Activated gamma-delta T cell treated with anti-CD3 and anti-CD28 coated beads, Interleukin-2, amount 50 U/mL, for 16 hours (primary cell): ENCODE results near the gene TCTN1.
"Not testable (repeated sequence)": the region's sequence is repeated elsewhere in the genome, so short reads cannot be mapped to it uniquely, and the experiment has no call there.

Experiments used
- DNase-seq: peaks from one replicate; pipeline ENCODE4 v3.0.0-alpha.2; 2020; ENCODE audit warnings: low read depth

TCTN1 gene

GRCh38 chr12:110613771-110614684 lies at the start of gene TCTN1:
Gene TCTN1 (plus strand): TSS chr12:110614129. CDS start chr12:110614183, 54 bp downstream.
- peak; percentile 93 for DNase-seq

- no peak for DNase-seq
Measured at GRCh38 chr12:110564471-110564991, 49.4 kb upstream of the TCTN1 start.

GRCh38 chr12:110565894-110566871 lies 47.7 kb upstream of the TCTN1 start:
- DNase-seq = no peak

DNA sequence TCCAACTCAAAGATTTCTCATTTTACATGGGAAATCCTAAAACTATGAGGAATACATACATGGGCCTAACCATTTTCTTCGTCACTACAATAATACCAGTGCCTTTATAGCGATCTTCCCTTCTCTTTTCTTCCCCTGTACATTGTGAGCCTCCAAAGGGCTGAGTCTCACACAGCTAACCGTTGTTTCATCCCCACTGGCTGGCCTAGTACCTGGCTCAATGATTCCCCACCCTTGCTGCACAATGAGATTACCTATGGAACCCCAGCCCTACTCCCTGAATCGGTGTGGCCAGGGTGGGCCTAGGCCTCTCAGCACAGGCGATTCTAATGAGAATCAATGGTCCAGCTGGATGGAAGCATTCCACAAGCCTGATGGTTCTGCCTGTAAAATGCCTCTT lies 46.9 kb upstream of the TCTN1 start:
- DNase-seq = no peak

DNA sequence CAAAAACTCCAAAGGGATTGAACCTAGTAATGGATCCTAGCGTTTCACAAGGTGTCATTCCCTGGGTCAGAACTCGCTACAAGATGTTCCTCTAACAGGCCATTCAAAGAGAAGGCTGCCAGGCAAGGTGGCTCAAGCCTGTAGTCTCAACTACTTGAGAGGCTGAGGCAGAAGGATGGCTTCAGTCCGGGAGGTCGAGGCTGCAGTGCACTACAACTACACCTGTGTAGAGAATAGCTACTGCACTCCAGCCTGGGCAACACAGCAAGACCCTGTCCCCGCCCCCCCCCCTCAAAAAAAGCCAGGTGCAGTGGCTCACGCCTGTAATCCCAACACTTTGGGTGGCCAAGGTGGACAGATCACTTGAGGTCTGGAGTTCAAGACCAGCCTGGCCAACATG lies 45.2 kb upstream of the TCTN1 start:
- no peak for DNase-seq

GRCh38 chr12:110569838-110570237 lies 44.1 kb upstream of the TCTN1 start:
- DNase-seq = not testable (repeated sequence)

DNA sequence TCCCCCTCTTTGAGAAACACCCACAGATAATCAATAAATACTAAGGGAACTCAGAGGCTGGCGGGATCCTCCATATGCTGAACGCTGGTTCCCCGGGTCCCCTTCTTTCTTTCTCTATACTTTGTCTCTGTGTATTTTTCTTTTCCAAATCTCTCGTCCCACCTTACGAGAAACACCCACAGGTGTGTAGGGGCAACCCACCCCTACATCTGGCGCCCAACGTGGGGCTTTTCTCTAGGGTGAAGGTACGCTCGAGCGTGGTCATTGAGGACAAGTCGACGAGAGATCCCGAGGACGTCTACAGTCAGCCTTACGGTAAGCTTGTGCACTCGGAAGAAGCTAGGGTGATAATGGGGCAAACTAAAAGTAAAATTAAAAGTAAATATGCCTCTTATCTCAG lies 43.1 kb upstream of the TCTN1 start:
- not testable (repeated sequence) for DNase-seq

DNA sequence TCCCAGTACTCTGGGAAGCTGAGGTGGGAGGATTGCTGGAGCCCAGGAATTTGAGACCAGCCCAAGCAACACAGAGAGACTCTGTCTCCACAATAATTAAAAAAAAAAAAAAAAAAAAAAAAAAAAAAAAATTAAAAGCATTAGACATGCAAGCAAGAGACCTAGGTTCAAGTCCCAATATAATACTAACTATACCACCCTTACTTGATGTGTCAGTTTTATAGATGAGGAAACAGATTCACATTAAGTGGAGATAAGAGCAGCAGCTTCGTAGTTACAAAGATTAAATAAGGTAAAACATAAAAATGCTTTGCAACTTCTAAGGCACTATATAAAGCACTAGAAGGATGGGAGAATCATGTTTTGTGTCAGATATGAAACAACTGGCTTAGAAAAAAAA lies 39.9 kb upstream of the TCTN1 start:
- no peak for DNase-seq

GRCh38 chr12:110574717-110575230 lies 39.2 kb upstream of the TCTN1 start:
- not testable (repeated sequence) for DNase-seq

- DNase-seq = no peak
Measured at GRCh38 chr12:110575326-110575725, 38.6 kb upstream of the TCTN1 start.

GRCh38 chr12:110576504-110576903 lies 37.4 kb upstream of the TCTN1 start:
- no peak for DNase-seq

- peak; percentile 7 for DNase-seq
Measured at GRCh38 chr12:110577864-110578693, 35.9 kb upstream of the TCTN1 start.

- DNase-seq = no peak
Measured at GRCh38 chr12:110578694-110579534, 35.0 kb upstream of the TCTN1 start.

- no peak for DNase-seq
Measured at GRCh38 chr12:110579535-110580253, 34.2 kb upstream of the TCTN1 start.

DNA sequence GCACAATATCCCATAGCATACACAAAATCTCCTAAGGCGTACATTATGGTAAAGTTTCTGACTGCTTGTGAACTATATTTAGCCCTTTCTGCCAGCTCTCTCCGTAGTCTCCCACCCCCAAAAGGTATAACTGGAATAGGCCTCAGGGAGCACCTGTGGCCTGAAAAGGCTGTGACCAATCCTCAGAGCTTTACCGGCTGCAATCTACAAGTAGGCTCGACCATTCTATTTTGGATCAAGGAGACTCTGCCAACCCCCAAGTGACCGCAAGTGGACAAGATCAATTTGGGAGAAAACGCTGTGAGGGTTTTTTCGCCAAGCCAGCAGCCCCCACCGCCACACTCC lies 32.0 kb upstream of the TCTN1 start:
- no peak for DNase-seq

GRCh38 chr12:110582276-110583136 lies 31.4 kb upstream of the TCTN1 start:
- peak; percentile 65 for DNase-seq

GRCh38 chr12:110583137-110584059 lies 30.5 kb upstream of the TCTN1 start, which contains the start of gene PPTC7:
Gene PPTC7 (minus strand): TSS chr12:110583318. CDS start chr12:110583031, 287 bp downstream.
- peak; percentile 96 for DNase-seq
